Upper lobe of left lung (tissue), 6 donors: Measurements from ENCODE around the gene TMBIM6. TPM values are rescaled to one million over a fixed set of nuclear protein-coding genes. Genes with fewer than 3 reads are reported as not detected.
"Not testable (repeated sequence)": the region's sequence is repeated elsewhere in the genome, so short reads cannot be mapped to it uniquely, and the experiment has no call there.

Source experiments
- ATAC-seq, 2 donors: fragments of 200-7000 bp; cut with Tn5 transposase; one replicate each; pipeline ENCODE4 v1.9.1; 2022; ENCODE audit warnings: mild to moderate bottlenecking in 2 of 2, moderate library complexity in 2 of 2; ENCODE audit not compliant: low FRiP score in 2 of 2
- DNase-seq, 2 donors: peaks; one replicate each; pipeline ENCODE4 v3.0.0-alpha.2; 2019 to 2020
- H3K27ac ChIP-seq, 4 donors: fragments of 200-600 bp; sonication (generic); one replicate each; pipeline ENCODE4 v1.5.1; 2016 to 2019
- H3K27me3 ChIP-seq, 4 donors: fragments of 200-600 bp; sonication (generic); one replicate each; pipeline ENCODE4 v1.5.1; 2017 to 2019
- H3K36me3 ChIP-seq, 4 donors: fragments of 200-600 bp; sonication (generic); one replicate each; pipeline ENCODE4 v1.5.1; 2016 to 2019
- H3K4me1 ChIP-seq, 4 donors: fragments of 200-600 bp; sonication (generic); one replicate each; pipeline ENCODE4 v1.5.1; 2018 to 2019
- H3K4me3 ChIP-seq, 4 donors: fragments of 200-600 bp; sonication (generic); one replicate each; pipeline ENCODE4 v1.5.1; 2017 to 2019; ENCODE audit warnings: mild to moderate bottlenecking in 2 of 4, moderate library complexity in 1 of 4
- H3K9me3 ChIP-seq, 4 donors: fragments of 200-600 bp; sonication (generic); one replicate each; pipeline ENCODE4 v1.5.1; 2018 to 2019
- EP300 ChIP-seq, 4 donors: sonication (generic); formaldehyde crosslinking; IDR thresholded peaks; one replicate each; pipeline ENCODE4 v1.5.1; 2017; ENCODE audit warnings: antibody characterized with exemption in 4 of 4, control low read depth in 2 of 4
- POLR2A ChIP-seq, 4 donors: fragments of 450-650 bp; IDR thresholded peaks; one replicate each; pipeline ENCODE4 v1.5.1; 2016 to 2017; ENCODE audit warnings: antibody characterized with exemption in 4 of 4, mild to moderate bottlenecking in 2 of 4
- POLR2AphosphoS5 ChIP-seq, 2 donors: sonication (generic); formaldehyde crosslinking; IDR thresholded peaks; one replicate each; pipeline ENCODE4 v1.5.1; 2017; ENCODE audit warnings: antibody characterized with exemption in 2 of 2
- WGBS, 2 donors: methylation state at CpG; one replicate each; pipeline ENCODE4 v1.1.5; 2017 to 2018; 5-methylcytosine and 5-hydroxymethylcytosine counted together
- total RNA-seq, 6 donors: library from RNA; depleted of rRNA in 4 of 6; stranded (reverse); fragments of >200 nt in 4 of 6; gene quantifications; one replicate each; pipeline versions ENCODE4 v1.1.0 to v1.2.1, GENCODE V29; 2016 to 2021
- TF ChIP-seq, protein P1 (sequence below), 6 experiments: fragments of 450-650 bp in 4 of 6; fragments of 200-600 bp in 2 of 6; sonication (generic) in 2 of 6; IDR thresholded peaks; one replicate each; pipeline ENCODE4 v1.5.1; 2016 to 2019; ENCODE audit warnings: antibody characterized with exemption in 6 of 6
- donor health status: DM: no; HTN: no; CAD: no; lungs with moderate emphysema.
- donor health status: DM: no; HTN: yes; CAD: no; lungs with severe emphysema.

The TMBIM6 gene
- total RNA-seq, 6 donors from 2014 or later = 185 to 831 (median 594) TPM

DNA sequence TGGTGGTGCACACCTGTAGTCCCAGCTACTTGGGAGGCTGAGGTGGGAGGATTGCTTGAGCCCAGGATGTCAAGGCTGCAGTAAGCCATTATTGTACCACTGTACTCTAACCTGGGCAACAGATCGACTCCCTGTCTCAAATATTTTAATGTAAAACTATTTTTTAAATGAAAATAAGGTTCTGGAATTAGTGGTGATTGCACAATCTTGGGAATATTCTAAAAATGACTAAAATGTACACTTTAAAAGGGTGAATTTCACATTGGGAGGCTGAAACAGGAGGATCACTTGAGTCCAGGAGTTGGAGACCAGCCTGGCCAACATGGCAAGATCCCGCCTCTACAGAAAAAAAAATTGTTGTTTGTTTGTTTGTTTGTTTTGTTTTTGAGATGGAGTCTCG, 12.9 kb upstream of the TMBIM6 start:
- H3K27me3 ChIP-seq = no peaks in the 10 kb centered on the region
- ATAC-seq (no peak), DNase-seq (no peak)
- 91% methylated on average over 3 of the region's 3 CpGs for WGBS, 2 donors
- H3K4me3 ChIP-seq = no peak overlapping the region
- no peaks in the 10 kb centered on the region for H3K9me3 ChIP-seq
- TF ChIP-seq, protein P1, sequence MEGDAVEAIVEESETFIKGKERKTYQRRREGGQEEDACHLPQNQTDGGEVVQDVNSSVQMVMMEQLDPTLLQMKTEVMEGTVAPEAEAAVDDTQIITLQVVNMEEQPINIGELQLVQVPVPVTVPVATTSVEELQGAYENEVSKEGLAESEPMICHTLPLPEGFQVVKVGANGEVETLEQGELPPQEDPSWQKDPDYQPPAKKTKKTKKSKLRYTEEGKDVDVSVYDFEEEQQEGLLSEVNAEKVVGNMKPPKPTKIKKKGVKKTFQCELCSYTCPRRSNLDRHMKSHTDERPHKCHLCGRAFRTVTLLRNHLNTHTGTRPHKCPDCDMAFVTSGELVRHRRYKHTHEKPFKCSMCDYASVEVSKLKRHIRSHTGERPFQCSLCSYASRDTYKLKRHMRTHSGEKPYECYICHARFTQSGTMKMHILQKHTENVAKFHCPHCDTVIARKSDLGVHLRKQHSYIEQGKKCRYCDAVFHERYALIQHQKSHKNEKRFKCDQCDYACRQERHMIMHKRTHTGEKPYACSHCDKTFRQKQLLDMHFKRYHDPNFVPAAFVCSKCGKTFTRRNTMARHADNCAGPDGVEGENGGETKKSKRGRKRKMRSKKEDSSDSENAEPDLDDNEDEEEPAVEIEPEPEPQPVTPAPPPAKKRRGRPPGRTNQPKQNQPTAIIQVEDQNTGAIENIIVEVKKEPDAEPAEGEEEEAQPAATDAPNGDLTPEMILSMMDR (IDR thresholded peaks at IDR 0.05) = no peak
- TF ChIP-seq POLR2AphosphoS5 (IDR thresholded peaks at IDR 0.05) (no peak), POLR2A (IDR thresholded peaks at IDR 0.05) (no peak), EP300 (IDR thresholded peaks at IDR 0.05) (no peak)
- no peaks in the 10 kb centered on the region for H3K36me3 ChIP-seq
- no peaks in the 10 kb centered on the region for H3K4me1 ChIP-seq
- H3K27ac ChIP-seq = no peak overlapping the region

DNA sequence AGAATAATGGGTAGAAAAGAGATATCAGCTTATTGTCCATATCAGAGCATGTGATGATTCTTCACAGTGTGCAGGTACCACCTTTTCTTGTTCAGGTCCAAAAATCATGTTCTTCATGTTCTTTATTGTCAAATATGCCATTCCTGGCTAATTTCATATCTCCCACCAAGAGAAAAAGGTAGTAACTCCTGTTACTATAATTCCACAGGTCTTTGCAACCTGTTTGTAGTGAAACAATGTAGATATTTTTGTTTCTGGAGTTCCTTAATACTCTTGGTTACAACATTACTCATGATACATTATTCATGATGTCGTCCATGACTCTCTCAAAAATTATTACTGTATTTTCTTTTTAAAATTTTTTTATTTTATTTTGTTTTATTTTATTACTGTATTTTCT, 11.3 kb upstream of the TMBIM6 start:
- H3K36me3 ChIP-seq = no peaks in the 10 kb centered on the region
- DNase-seq (no peak), ATAC-seq (no peak)
- H3K4me1 ChIP-seq = no peaks in the 10 kb centered on the region
- no peaks in the 10 kb centered on the region for H3K27me3 ChIP-seq
- 83 to 85% methylated on average over 1 of the region's 1 CpG for WGBS, 2 donors
- no peak overlapping the region for H3K4me3 ChIP-seq
- H3K27ac ChIP-seq = no peak overlapping the region
- no peaks in the 10 kb centered on the region for H3K9me3 ChIP-seq
- TF ChIP-seq POLR2A (IDR thresholded peaks at IDR 0.05) (no peak), EP300 (IDR thresholded peaks at IDR 0.05) (no peak), POLR2AphosphoS5 (IDR thresholded peaks at IDR 0.05) (no peak)
- TF ChIP-seq, protein P1 (IDR thresholded peaks at IDR 0.05) = no peak

DNA sequence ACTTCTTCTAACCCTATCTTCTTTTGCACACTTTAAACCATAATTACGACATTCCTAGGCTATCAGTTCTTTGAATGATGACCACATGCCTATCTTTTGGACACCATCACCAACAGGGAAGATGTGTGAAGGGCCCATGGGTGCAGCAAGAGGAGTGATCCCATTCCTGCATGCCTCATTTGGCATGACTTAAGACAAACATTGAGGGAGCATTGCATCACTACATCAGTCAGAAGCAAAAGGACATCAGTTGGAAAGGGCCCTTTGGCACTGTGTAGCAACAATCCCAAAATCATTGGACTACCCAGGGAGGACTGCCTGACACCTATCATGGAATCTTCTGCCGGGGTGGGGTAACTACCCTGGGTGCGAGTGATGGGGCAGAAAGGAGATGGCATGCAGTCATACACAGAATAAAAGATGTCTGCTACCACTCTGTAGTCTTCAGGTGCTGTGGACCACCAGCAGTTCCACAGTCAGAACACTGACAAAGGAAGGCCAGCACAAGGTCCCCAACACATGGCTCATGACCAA, 10.7 kb upstream of the TMBIM6 start:
- Histone ChIP-seq H3K36me3 (no peaks in the 10 kb centered on the region), H3K27ac (no peak overlapping the region), H3K4me3 (no peak overlapping the region), H3K4me1 (no peaks in the 10 kb centered on the region), H3K9me3 (no peaks in the 10 kb centered on the region), H3K27me3 (no peaks in the 10 kb centered on the region)
- ATAC-seq (no peak), DNase-seq (no peak)
- WGBS, 2 donors = 90 to 91% methylated on average over 3 of the region's 3 CpGs
- TF ChIP-seq, protein P1 (IDR thresholded peaks at IDR 0.05) = no peak

DNA sequence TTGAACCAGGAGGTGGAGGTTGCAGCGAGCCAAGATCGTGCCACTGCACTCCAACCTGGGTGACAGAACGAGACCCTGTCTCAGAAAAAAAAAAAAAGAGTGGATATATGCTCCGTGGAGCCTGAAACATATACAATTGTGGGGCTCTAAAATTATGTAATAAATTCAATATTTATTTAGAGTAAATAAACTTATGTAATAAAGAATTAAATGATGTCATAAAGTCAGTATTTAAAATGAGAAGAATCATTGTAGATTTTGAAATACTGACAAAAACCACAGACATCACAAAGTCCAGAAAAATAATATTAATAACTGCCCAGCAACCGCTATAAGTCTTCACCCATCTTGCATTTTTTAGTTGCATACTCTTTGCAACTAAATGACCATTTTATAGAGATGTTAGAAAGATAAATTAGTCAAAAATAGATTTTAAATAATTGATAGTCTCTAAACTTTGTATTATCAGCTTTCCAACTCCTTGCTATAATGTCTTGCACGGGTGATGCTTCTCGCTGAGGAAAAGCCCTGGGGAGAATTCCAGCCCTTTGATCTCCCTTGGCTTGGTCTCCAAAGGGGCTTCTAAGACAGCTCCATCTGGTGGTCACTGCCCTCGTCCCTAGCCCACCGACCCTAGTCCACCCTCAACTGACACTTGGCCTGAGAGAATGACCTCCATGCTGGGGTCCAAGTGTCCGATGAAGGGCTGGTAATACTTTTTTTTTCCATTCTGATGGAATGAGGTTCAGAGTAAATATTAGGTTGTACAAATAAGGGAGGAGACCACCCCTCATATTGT, 7.9 kb upstream of the TMBIM6 start:
- Histone ChIP-seq H3K27ac (no peak overlapping the region), H3K27me3 (no peaks in the 10 kb centered on the region), H3K36me3 (no peaks in the 10 kb centered on the region), H3K9me3 (no peaks in the 10 kb centered on the region), H3K4me1 (no peaks in the 10 kb centered on the region), H3K4me3 (no peak overlapping the region)
- TF ChIP-seq, protein P1 (IDR thresholded peaks at IDR 0.05) = no peak
- TF ChIP-seq POLR2A (IDR thresholded peaks at IDR 0.05) (no peak), POLR2AphosphoS5 (IDR thresholded peaks at IDR 0.05) (no peak), EP300 (IDR thresholded peaks at IDR 0.05) (no peak)
- no peak for ATAC-seq
- DNase-seq = no peak
- WGBS, 2 donors = 81 to 83% methylated on average over 10 of the region's 10 CpGs

DNA sequence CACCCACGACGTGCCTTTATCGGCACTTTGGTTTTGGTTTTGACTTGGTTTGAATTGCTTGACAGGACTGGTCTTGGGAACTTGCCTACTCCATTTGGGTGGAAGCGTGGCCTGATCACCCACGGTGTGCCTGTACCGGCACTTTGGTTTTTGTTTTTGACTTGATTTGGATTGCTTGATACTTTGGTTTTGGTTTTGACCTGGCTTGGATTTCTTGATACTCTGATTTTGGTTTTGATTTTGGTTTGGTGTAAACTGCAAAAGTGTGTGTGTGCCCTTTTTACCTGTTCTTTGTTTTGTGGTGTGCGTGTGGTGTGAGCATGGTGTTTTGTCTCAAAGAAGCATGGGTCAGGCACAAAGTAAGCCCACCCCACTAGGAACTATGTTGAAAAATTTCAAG, 6.5 kb upstream of the TMBIM6 start:
- not testable (repeated sequence) for DNase-seq, ATAC-seq, H3K9me3 ChIP-seq, H3K27ac ChIP-seq, H3K4me1 ChIP-seq, H3K36me3 ChIP-seq, H3K27me3 ChIP-seq, H3K4me3 ChIP-seq
- WGBS, 2 donors = 89 to 93% methylated on average over 7 of the region's 7 CpGs

DNA sequence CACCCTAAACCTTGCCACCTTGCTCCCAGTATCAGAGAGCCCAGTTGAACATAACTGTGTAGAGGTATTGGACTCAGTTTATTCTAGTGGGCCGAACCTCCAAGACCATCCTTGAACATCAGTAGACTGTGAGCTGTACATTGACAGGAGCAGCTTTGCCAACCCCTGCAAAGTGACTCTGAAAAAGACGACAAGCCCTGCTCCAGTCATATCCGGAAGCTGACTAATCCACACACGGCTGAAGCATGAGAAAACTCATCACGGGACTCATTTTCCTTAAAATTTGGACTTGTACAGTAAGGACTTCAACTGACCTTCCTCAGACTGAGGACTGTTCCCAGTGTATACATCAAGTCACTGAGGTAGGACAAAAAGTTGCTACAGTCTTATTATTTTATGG, 2.6 kb upstream of the TMBIM6 start:
- H3K4me1 ChIP-seq = peaks cover 12 to 23% (median 15%) of the 10 kb centered on the region in 4 donors

DNA sequence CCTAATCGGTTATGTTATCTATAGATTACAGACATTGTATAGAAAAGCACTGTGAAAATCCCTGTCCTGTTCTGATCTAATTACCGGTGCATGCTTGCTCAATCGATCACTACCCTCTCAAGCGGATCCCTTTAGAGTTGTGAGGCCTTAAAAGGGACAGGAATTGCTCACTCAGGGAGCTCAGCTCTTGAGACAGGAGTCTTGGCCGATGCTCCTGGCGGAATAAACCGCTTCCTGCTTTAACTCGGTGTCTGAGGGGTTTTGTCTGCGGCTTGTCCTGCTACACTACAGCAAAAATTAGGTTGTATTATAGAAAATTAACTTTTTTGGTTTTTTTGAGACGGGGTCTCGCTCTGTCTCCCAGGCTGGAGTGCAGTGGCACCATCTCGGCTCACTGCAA, 1.1 kb upstream of the TMBIM6 start:
- not testable (repeated sequence) for H3K9me3 ChIP-seq, H3K27me3 ChIP-seq, H3K4me3 ChIP-seq, ATAC-seq, H3K36me3 ChIP-seq, H3K27ac ChIP-seq, DNase-seq
- peaks cover 28 to 39% (median 30%) of the 10 kb centered on the region in 4 donors for H3K4me1 ChIP-seq
- WGBS, 2 donors = 91 to 96% methylated on average over 12 of the region's 12 CpGs

More for the DNA sequence above, 2.6 kb upstream of the TMBIM6 start:
- H3K27me3 ChIP-seq, H3K36me3 ChIP-seq, ATAC-seq, H3K27ac ChIP-seq, H3K4me3 ChIP-seq, H3K9me3 ChIP-seq, DNase-seq: not testable (repeated sequence)
- WGBS, 2 donors = 90 to 91% methylated on average over 5 of the region's 5 CpGs
